Astrocyte (in vitro differentiated cells and primary cell): Measurements from ENCODE around the gene GMDS. TPM values are rescaled to one million over a fixed set of nuclear protein-coding genes. Genes with fewer than 3 reads are reported as not detected.

ENCODE experiments used
- DNase-seq: peaks from one replicate; pipeline ENCODE4 v3.0.0-alpha.2; 2010; ENCODE audit warnings: low read depth
- FAIRE-seq: peaks from 2 replicates; lab custom pipeline; 2011; peaks lifted over from hg19 to GRCh38; lab: Jason Lieb, UNC
- H2AFZ ChIP-seq: 2 replicates; pipeline ENCODE4 v1.6.0; 2012; ENCODE audit warnings: low read depth, low read length, inconsistent platforms
- H3K27ac ChIP-seq: 2 replicates; pipeline ENCODE4 v1.5.1; 2011; ENCODE audit warnings: low read depth, low read length, inconsistent platforms
- H3K27me3 ChIP-seq: 2 replicates; pipeline ENCODE4 v1.6.0; 2011; ENCODE audit warnings: low read length, inconsistent platforms; ENCODE audit not compliant: insufficient read depth
- H3K36me3 ChIP-seq: 2 replicates; pipeline ENCODE4 v1.5.1; 2011; ENCODE audit warnings: low read length, inconsistent platforms; ENCODE audit not compliant: insufficient read depth
- H3K4me1 ChIP-seq: 2 replicates; pipeline ENCODE4 v1.5.1; 2011; ENCODE audit warnings: low read length, inconsistent platforms; ENCODE audit not compliant: insufficient read depth
- H3K4me2 ChIP-seq: 2 replicates; pipeline ENCODE4 v1.6.0; 2012; ENCODE audit warnings: low read length, inconsistent platforms
- H3K4me3 ChIP-seq: 2 replicates; pipeline ENCODE4 v1.5.1; 2011; ENCODE audit warnings: low read depth, mild to moderate bottlenecking, low read length, inconsistent platforms; ENCODE audit not compliant: insufficient read depth
- H3K79me2 ChIP-seq: 2 replicates; pipeline ENCODE4 v1.6.0; 2012; ENCODE audit warnings: mild to moderate bottlenecking, low read length, inconsistent platforms; ENCODE audit not compliant: insufficient read depth
- H3K9ac ChIP-seq: 2 replicates; pipeline ENCODE4 v1.6.0; 2012; ENCODE audit warnings: mild to moderate bottlenecking, low read length, inconsistent platforms
- H3K9me3 ChIP-seq: 2 replicates; pipeline ENCODE4 v1.5.1; 2012; ENCODE audit warnings: low read depth, mild to moderate bottlenecking, low read length, inconsistent platforms; ENCODE audit not compliant: insufficient read depth
- H4K20me1 ChIP-seq: 2 replicates; pipeline ENCODE4 v1.6.0; 2012; ENCODE audit warnings: low read length, inconsistent platforms; ENCODE audit not compliant: insufficient read depth
- H3K27ac Mint-ChIP-seq: one replicate; pipeline ENCODE4 v1.8.0; 2021; ENCODE audit warnings: mild to moderate bottlenecking, mixed read lengths; ENCODE audit not compliant: unreplicated experiment
- H3K27me3 Mint-ChIP-seq: one replicate; pipeline ENCODE4 v1.8.0; 2021; ENCODE audit warnings: low read depth, mixed read lengths; ENCODE audit not compliant: unreplicated experiment
- H3K36me3 Mint-ChIP-seq: one replicate; pipeline ENCODE4 v1.8.0; 2021; ENCODE audit warnings: low read depth, mixed read lengths; ENCODE audit not compliant: unreplicated experiment
- H3K4me1 Mint-ChIP-seq: one replicate; pipeline ENCODE4 v1.8.0; 2021; ENCODE audit warnings: low read depth, mixed read lengths; ENCODE audit not compliant: unreplicated experiment
- H3K4me3 Mint-ChIP-seq: one replicate; pipeline ENCODE4 v1.8.0; 2021; ENCODE audit warnings: mild to moderate bottlenecking, moderate library complexity, mixed read lengths; ENCODE audit not compliant: unreplicated experiment
- H3K9me3 Mint-ChIP-seq: one replicate; pipeline ENCODE4 v1.8.0; 2021; ENCODE audit warnings: mild to moderate bottlenecking, mixed read lengths; ENCODE audit not compliant: unreplicated experiment
- EZH2 ChIP-seq: IDR thresholded peaks from 2 replicates; pipeline ENCODE4 v1.6.1; 2012; ENCODE audit warnings: mild to moderate bottlenecking, low read length, inconsistent platforms; ENCODE audit not compliant: insufficient read depth
- total RNA-seq: library from RNA; stranded (reverse); gene quantifications from 2 replicates; pipeline ENCODE4 v1.2.1, GENCODE V29; 2021
- TF ChIP-seq, protein P1 (sequence below): IDR thresholded peaks from 2 replicates; pipeline ENCODE4 v1.5.1; 2011; ENCODE audit warnings: low read depth, mild to moderate bottlenecking, inconsistent platforms, low read length, moderate library complexity; ENCODE audit not compliant: insufficient read depth

Gene GMDS
- total RNA-seq, 1 donor from 2014 or later: 9.4 TPM

DNA sequence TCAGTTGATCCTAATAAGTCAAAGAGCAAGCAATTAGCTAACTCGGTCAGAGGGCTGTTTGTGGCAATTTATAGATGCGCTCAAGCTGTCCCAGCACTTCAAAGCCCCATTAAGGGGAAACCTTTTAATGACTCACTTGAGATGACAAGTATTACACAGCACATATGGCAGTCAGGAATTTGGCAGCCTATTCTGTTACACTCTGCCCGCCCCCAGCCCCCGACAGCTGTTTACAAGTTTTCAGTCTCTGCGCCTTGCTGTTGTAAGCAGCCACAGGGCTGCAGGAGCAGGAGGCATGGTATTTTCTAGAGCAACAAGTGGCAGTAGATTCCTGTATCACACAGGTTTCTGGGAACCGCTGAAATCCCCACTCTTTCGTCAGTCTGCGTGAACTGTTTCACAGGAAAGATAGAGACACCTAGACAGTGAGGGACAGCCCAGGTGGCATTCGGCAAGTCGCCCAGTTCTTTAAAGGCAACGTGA is 372.7 kb downstream of the GMDS start:
- Histone ChIP-seq H4K20me1 (no peaks in the 10 kb centered on the region), H3K4me2 (peak overlapping the region; percentile 28), H3K27ac (no peak overlapping the region), H3K36me3 (no peaks in the 10 kb centered on the region), H3K9me3 (no peaks in the 10 kb centered on the region), H3K79me2 (no peaks in the 10 kb centered on the region), H3K4me1 (peaks cover 7% of the 10 kb centered on the region), H2AFZ (no peak overlapping the region), H3K9ac (no peak overlapping the region), H3K4me3 (no peak overlapping the region), H3K27me3 (no peaks in the 10 kb centered on the region)
- no peak for TF ChIP-seq EZH2
- TF ChIP-seq, protein P1, sequence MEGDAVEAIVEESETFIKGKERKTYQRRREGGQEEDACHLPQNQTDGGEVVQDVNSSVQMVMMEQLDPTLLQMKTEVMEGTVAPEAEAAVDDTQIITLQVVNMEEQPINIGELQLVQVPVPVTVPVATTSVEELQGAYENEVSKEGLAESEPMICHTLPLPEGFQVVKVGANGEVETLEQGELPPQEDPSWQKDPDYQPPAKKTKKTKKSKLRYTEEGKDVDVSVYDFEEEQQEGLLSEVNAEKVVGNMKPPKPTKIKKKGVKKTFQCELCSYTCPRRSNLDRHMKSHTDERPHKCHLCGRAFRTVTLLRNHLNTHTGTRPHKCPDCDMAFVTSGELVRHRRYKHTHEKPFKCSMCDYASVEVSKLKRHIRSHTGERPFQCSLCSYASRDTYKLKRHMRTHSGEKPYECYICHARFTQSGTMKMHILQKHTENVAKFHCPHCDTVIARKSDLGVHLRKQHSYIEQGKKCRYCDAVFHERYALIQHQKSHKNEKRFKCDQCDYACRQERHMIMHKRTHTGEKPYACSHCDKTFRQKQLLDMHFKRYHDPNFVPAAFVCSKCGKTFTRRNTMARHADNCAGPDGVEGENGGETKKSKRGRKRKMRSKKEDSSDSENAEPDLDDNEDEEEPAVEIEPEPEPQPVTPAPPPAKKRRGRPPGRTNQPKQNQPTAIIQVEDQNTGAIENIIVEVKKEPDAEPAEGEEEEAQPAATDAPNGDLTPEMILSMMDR: no peak
- Mint-ChIP-seq H3K4me3 (no peak overlapping the region), H3K4me1 (peaks cover 19% of the 10 kb centered on the region), H3K36me3 (no peaks in the 10 kb centered on the region), H3K27ac (no peak overlapping the region), H3K27me3 (no peaks in the 10 kb centered on the region), H3K9me3 (no peaks in the 10 kb centered on the region)
- FAIRE-seq: no peak
- peak; percentile 56 for DNase-seq

DNA sequence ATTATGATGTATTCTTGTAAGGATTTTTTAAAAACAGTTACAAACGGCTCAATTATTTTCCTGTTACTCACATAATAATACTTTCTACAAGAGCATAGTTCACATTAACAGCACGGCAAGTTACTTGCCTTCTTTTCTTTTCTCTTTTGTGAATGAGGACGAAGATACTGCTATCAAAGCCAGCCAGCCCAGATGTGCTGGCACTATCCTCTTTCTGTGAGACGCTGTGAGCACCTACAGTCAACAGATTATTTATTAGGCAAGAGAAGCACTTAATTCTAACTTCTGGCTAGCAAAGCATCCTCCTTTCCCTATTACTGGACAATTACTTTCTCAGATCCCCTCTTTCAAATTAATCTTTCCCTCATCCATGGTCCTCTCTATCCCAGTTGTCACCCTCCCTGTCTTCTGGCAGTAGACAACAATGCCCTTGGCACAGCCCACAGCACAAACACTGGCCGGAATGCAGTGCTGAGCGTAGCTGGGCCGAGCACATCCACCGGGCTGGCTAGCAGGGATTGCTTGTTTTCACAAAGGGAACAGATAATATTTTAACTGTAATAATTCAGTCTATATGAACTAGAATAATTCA is 373.6 kb downstream of the GMDS start:
- Mint-ChIP-seq H3K27me3 (no peaks in the 10 kb centered on the region), H3K4me1 (peaks cover 19% of the 10 kb centered on the region), H3K9me3 (no peaks in the 10 kb centered on the region), H3K36me3 (no peaks in the 10 kb centered on the region), H3K4me3 (no peak overlapping the region), H3K27ac (no peak overlapping the region)
- no peak for DNase-seq
- Histone ChIP-seq H2AFZ (no peak overlapping the region), H3K9ac (no peak overlapping the region), H3K27me3 (no peaks in the 10 kb centered on the region), H3K79me2 (no peaks in the 10 kb centered on the region), H3K9me3 (no peaks in the 10 kb centered on the region), H3K27ac (no peak overlapping the region), H3K4me3 (no peak overlapping the region), H3K4me2 (no peak overlapping the region), H4K20me1 (no peaks in the 10 kb centered on the region), H3K4me1 (peaks cover 7% of the 10 kb centered on the region), H3K36me3 (no peaks in the 10 kb centered on the region)
- TF ChIP-seq EZH2: no peak
- TF ChIP-seq, protein P1: no peak
- no peak for FAIRE-seq

DNA sequence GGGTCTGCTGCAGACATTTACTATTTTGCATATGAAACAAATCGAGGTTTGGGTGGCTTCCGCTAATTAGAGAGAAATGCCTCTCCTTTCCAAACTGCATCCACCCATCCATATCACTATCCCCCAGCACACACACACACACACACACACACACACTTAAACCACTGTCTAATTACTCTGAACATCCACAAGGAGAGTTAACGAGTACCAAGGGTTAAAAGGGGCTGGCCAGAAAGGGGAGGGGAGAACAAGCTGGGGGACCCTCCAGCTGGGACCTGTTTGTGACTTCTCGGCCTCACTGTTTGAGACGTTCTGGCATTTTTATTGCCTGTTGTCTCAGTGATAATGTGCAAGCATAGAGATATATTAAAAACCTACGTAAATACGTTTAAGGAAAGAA is 374.5 kb downstream of the GMDS start:
- H3K9ac ChIP-seq: no peak overlapping the region
- no peaks in the 10 kb centered on the region for H3K27me3 Mint-ChIP-seq
- no peaks in the 10 kb centered on the region for H3K9me3 ChIP-seq
- TF ChIP-seq, protein P1: no peak
- no peak for TF ChIP-seq EZH2
- H3K27ac ChIP-seq: no peak overlapping the region
- H3K36me3 ChIP-seq: no peaks in the 10 kb centered on the region
- no peak overlapping the region for H3K4me3 Mint-ChIP-seq
- DNase-seq: no peak
- peaks cover 19% of the 10 kb centered on the region for H3K4me1 Mint-ChIP-seq
- no peaks in the 10 kb centered on the region for H3K36me3 Mint-ChIP-seq
- no peaks in the 10 kb centered on the region for H3K79me2 ChIP-seq
- H3K9me3 Mint-ChIP-seq: no peaks in the 10 kb centered on the region
- H3K27me3 ChIP-seq: no peaks in the 10 kb centered on the region
- H3K27ac Mint-ChIP-seq: no peak overlapping the region
- H3K4me1 ChIP-seq: peaks cover 7% of the 10 kb centered on the region
- FAIRE-seq: no peak
- H3K4me3 ChIP-seq: no peak overlapping the region
- no peak overlapping the region for H3K4me2 ChIP-seq
- no peak overlapping the region for H2AFZ ChIP-seq
- H4K20me1 ChIP-seq: no peaks in the 10 kb centered on the region
